GM12801 (cell line): ENCODE data around the gene ALDH4A1.

ENCODE experiments used
- TF ChIP-seq, protein P1 (sequence below): IDR thresholded peaks from one replicate; pipeline ENCODE4 v1.5.1; 2011; ENCODE audit warnings: control low read depth; ENCODE audit not compliant: insufficient read length; ENCODE audit errors: extremely low read depth

The ALDH4A1 gene

DNA sequence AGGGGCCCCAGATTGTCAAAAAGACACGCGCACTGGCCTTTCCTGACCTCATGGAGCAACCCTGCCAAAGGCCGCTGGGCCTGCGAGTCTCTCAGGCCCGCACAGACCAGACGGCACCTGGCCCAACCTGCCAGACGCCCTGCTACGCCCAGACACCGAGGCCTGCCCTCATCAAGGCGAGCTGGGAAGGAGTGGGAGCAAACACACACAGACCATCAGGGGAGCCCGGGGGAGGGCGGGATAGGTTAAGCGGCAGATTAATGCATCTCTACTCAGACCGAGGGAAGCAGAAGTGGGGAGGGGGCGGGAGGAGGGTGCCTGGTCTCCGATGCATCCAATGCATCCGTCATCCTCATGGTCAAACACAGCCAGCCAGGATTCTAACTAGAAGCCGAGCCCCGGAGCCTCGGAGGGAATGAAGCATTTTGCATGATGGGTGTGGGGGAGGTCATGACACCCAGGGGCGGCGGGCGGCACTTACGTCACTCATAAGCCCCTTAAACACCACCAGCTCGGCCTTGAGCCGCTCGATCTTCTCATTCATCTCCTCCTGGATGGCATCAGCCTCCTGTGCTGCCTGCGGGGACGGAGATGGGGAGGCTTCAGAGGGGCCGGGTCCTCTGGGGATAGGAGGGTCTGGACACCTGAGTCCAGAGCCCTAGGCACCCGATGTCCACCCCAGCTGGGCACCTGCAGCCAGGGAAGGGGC lies 17.0 kb upstream of the ALDH4A1 start:
- TF ChIP-seq, protein P1, sequence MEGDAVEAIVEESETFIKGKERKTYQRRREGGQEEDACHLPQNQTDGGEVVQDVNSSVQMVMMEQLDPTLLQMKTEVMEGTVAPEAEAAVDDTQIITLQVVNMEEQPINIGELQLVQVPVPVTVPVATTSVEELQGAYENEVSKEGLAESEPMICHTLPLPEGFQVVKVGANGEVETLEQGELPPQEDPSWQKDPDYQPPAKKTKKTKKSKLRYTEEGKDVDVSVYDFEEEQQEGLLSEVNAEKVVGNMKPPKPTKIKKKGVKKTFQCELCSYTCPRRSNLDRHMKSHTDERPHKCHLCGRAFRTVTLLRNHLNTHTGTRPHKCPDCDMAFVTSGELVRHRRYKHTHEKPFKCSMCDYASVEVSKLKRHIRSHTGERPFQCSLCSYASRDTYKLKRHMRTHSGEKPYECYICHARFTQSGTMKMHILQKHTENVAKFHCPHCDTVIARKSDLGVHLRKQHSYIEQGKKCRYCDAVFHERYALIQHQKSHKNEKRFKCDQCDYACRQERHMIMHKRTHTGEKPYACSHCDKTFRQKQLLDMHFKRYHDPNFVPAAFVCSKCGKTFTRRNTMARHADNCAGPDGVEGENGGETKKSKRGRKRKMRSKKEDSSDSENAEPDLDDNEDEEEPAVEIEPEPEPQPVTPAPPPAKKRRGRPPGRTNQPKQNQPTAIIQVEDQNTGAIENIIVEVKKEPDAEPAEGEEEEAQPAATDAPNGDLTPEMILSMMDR: no peak

DNA sequence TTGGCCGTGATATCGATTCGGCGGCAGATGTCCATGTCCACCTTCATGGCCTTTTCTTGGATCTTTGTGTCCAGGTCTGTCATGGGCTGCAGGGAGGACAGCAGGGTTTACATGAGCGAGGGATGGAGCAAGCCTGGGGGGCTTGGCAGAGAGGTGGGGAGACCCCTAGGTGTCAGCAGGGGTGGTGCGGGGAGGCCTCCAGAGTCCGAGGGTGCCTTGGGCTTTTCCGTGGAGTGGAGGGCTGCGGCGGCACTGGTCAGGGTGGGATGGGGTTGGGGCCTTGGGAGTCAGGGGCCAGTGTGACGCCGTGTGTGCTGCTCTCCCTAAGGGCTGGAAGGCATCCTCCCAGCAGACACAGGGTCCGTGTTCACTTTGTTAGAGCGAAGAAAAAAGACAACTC lies 16.1 kb upstream of the ALDH4A1 start:
- TF ChIP-seq, protein P1: no peak

DNA sequence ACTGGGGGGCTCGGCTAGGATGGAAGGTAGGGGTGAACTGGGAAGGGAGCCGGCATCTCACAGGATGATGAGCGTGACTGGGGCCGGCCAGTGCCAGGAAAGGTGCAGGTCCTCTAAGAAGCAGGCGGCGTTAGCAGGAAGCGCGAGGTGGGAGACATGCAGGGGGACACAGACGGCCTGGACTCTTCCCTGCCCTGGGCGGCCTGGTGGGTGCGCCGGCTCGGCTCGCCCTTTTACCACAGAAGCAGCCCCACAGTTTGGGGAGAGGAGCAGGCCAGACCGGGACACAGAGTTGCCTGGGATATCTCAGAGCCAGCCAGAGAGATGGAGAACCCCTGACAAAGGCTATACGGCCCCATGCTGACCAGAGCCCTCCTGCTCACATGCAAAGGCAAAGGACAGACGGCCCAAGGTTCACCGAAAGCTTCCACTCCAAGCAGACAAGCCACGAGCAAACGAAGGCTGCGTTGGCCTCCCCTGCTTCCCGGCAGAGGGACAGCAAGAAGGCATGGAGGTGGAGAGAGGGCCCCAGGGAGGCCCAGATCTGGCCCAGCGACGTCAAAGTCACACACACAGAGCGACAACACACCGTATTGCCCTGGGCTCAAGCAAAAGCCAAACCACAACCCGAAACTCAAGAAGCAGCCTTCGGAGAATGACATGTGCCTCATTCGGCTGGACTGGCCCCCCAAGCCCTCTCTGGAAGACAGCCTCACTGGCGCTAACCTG lies 14.9 kb upstream of the ALDH4A1 start:
- TF ChIP-seq, protein P1: no peak

DNA sequence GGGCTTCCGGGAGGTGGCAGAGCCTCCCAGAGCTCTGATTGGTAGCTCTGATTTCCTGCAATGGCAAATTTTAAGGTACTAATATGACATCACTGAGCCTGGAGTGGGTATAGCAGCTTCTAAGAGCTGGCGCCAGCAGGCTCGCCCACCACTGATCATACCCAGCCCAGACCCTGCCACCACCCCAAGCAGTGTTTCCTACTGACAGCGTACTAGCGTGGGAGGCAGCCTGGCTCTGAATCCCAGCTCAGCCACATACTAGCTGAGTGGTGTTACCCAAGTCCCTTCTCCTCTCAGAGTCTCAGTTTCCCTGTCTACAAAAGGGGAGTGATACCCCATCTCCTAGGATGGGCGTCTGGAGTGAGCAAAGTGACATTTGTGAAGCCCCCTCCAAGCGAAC lies 13.0 kb upstream of the ALDH4A1 start:
- TF ChIP-seq, protein P1: no peak

DNA sequence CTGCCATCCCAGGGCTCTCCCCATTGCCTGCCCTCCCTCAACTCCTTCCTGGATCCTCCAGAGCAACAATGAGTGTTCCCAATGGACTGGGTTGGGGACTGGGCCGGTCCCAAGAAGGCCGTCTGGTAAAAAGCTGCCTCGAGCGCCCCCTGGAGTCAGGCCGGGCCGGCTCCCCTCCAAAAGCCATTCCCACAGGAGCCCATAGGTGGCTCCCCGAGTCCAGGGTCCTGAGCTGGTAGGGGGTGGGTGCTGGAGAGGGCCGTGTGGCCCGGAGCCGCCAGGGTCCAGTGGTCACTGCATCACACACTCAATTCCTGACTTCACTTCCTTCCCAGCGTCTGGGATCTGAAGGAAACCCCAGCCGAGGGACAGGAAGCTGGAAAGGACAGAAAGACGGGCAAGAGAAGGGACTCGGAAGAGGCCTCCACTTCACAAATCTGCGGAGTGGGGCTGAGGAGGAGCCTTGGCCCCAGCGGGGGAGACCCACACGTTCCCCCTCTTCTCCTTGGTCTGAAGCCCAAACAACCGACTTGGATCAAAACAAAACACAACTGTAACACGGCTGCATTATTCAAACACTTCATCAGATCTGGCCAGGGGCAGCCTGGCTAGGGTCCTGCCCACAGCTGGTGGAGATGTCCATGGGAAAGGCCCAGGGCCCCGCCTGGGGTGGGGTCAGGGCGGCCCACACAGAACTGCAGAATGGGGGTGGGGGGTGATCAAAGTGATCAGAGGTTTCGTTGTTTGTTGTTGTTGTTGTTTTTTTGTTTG lies 10.9 kb upstream of the ALDH4A1 start:
- TF ChIP-seq, protein P1: peak; percentile 53

DNA sequence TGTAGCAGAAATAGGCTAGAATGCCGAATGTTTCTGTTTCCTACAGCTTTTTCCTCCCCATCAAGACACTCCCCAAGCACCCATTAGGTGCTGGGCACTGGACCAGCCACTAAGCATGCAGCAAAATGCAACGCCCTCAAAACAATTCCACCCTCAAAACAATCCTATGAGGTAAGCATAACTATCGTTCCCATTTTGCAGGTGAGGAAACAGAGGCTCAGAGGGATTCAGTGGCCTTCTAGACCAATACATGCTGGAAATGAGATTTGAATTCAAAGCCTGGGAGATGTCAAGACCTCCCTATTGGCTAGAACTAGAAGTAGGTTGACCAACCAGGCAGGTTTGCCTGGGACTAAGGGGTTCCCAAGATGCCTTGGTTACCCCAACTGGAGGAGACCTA lies 10.2 kb upstream of the ALDH4A1 start:
- TF ChIP-seq, protein P1: no peak

DNA sequence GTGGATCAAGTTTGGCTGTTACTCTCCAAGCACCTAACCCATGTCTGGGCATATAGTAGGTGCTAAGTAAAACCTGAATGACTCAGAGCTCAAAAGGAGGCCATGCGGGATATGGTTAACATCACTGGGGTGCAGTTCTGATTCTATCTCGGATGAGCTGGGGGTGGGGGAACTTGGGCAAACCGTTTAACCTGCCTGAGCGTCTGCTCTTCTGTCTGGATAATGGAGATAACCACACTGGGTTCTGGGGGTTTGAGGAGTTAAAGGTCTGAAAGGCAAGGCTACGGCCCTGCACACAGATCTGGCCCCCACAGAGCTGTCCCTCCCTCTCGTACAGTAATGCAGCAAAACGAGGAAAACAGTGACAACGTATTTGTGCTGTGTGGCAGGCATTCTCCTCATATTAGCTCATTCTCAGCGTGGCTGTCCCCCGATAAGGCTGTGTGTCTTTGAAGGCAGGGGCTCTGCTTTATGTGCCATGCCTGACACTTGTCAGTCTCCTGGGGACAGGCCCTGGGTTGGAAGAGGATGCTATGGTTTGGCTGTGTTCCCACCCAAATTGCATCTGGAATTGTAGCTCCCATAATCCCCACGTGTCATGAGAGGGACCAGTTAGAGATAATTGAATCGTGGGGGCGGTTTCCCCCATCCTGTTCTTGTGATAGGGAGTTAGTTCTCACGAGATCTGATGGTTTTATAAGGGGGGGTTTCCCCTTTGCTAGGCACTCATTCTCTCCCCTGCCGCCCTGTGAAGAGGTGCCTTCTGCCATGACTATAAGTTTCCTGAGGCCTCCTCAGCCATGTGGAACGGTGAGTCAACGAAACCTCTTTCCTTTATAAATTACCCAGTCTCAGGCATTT lies 6.8 kb upstream of the ALDH4A1 start:
- TF ChIP-seq, protein P1: no peak
